Suprapubic skin (tissue), 4 donors: Measurements from ENCODE around the gene ARHGAP40. TPM values are rescaled to one million over a fixed set of nuclear protein-coding genes. Genes with fewer than 3 reads are reported as not detected.

Experiments used
- DNase-seq, 2 donors: peaks; one replicate each; pipeline ENCODE4 v3.0.0-alpha.2; 2019; ENCODE audit warnings: low spot score in 2 of 2
- H3K27ac ChIP-seq: fragments of 200-600 bp; sonication (generic); one replicate; pipeline ENCODE4 v1.5.1; 2019
- H3K27me3 ChIP-seq: fragments of 200-600 bp; sonication (generic); one replicate; pipeline ENCODE4 v1.5.1; 2019
- H3K36me3 ChIP-seq: fragments of 200-600 bp; sonication (generic); one replicate; pipeline ENCODE4 v1.5.1; 2019
- H3K4me1 ChIP-seq: fragments of 200-600 bp; sonication (generic); one replicate; pipeline ENCODE4 v1.5.1; 2019
- H3K4me3 ChIP-seq: fragments of 200-600 bp; sonication (generic); one replicate; pipeline ENCODE4 v1.5.1; 2019; ENCODE audit warnings: mild to moderate bottlenecking
- H3K9me3 ChIP-seq: fragments of 200-600 bp; sonication (generic); one replicate; pipeline ENCODE4 v1.5.1; 2019
- EP300 ChIP-seq: sonication (generic); formaldehyde crosslinking; IDR thresholded peaks from one replicate; pipeline ENCODE4 v1.6.1; 2017; ENCODE audit warnings: antibody characterized with exemption
- POLR2A ChIP-seq, 2 donors: fragments of 450-650 bp; IDR thresholded peaks; one replicate each; pipeline ENCODE4 v1.6.1; 2017; ENCODE audit warnings: antibody characterized with exemption in 2 of 2, mild to moderate bottlenecking in 2 of 2, moderate library complexity in 2 of 2
- POLR2AphosphoS5 ChIP-seq, 3 donors: sonication (generic); formaldehyde crosslinking; IDR thresholded peaks; one replicate each; pipeline ENCODE4 v1.6.1; 2017; ENCODE audit warnings: antibody characterized with exemption in 3 of 3
- WGBS: methylation state at CpG from one replicate; pipeline ENCODE4 v1.1.5; 2018; 5-methylcytosine and 5-hydroxymethylcytosine counted together
- total RNA-seq, 4 donors: library from RNA; depleted of rRNA; stranded (reverse); fragments of >200 nt; gene quantifications; one replicate each; pipeline ENCODE4 v1.1.0, GENCODE V29; 2016
- TF ChIP-seq, protein P1 (sequence below), 2 donors: fragments of 200-600 bp in 1 of 2; fragments of 450-650 bp in 1 of 2; sonication (generic) in 1 of 2; IDR thresholded peaks; one replicate each; pipeline ENCODE4 v1.5.1; 2016 to 2019; ENCODE audit warnings: antibody characterized with exemption in 2 of 2, mild to moderate bottlenecking in 1 of 2, moderate library complexity in 1 of 2

Gene ARHGAP40
- total RNA-seq, 4 donors from 2014 or later = 30.2 to 139 (median 74.5) TPM

DNA sequence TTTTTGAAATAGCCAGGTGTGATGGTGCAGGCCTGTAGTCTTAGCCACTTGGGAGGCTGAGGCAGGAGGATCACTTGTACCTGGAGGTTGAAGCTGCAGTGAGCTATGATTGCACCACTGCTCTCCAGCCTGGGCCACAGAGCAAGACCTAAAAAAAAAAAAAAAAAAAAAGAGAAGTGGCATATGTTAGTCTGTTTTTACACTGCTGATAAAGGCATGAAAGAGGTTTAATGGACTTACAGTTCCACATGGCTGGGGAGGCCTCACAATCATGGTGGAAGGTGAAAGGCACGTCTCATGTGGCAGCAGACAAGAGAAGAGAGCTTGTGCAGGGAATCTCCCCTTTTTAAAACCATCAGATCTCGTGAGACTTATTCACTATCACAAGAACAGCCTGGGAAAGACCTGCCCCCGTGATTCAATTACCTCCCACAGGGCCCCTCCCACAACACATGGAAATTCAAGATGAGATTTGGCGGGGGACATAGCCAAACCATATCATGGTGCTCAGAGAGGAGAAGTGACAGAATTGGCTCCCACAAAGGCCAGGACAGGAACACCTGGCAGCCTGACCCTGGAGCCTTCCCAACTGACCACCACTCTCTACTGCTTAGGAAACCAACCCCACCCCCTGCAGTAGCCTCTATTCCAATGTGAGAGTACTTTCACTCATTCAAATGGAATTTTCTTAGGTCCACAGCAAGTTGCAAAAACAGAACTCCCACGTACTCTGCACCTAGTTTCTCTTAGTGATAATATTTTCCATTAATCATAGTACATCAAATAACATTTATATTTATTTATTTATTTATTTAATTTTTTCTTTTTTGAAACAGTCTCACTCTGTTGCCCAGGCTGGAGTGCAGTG, 29.8 kb downstream of the ARHGAP40 start:
- Histone ChIP-seq H3K4me3 (no peak overlapping the region), H3K36me3 (no peaks in the 10 kb centered on the region), H3K27ac (no peak overlapping the region), H3K9me3 (no peaks in the 10 kb centered on the region), H3K27me3 (peaks cover 21% of the 10 kb centered on the region), H3K4me1 (peaks cover 3% of the 10 kb centered on the region)
- no peak for DNase-seq
- TF ChIP-seq, protein P1, sequence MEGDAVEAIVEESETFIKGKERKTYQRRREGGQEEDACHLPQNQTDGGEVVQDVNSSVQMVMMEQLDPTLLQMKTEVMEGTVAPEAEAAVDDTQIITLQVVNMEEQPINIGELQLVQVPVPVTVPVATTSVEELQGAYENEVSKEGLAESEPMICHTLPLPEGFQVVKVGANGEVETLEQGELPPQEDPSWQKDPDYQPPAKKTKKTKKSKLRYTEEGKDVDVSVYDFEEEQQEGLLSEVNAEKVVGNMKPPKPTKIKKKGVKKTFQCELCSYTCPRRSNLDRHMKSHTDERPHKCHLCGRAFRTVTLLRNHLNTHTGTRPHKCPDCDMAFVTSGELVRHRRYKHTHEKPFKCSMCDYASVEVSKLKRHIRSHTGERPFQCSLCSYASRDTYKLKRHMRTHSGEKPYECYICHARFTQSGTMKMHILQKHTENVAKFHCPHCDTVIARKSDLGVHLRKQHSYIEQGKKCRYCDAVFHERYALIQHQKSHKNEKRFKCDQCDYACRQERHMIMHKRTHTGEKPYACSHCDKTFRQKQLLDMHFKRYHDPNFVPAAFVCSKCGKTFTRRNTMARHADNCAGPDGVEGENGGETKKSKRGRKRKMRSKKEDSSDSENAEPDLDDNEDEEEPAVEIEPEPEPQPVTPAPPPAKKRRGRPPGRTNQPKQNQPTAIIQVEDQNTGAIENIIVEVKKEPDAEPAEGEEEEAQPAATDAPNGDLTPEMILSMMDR (IDR thresholded peaks at IDR 0.05) = no peak
- no peak for TF ChIP-seq POLR2A (IDR thresholded peaks at IDR 0.05)
- TF ChIP-seq EP300 = no peak
- TF ChIP-seq POLR2AphosphoS5 (IDR thresholded peaks at IDR 0.05) = no peak
- WGBS = 64% methylated on average over 5 of the region's 5 CpGs

DNA sequence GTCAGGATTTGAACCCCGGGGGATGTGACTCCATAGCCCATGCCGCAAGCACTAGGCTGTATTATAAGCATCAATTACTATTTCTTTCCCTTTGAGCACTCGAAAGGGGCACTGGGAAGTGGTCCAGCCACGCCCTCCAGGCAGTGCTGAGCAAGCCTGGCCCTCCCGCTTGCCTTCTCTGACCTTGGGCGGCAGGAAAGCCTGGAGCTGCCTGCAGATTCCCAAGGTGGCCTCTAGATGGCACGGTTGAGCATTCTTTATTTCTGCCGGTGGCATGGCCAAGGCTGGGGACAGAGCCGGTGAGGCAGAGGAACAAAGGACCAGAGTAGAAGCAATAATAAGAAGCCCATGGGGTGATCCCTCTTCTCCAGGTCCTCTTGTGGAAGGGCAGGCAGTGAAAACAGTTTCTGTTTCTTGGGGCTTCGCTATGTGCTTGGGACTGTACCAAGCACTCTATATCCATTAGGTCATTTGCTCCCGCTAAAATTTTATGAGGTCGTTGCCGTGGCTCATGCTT, 32.0 kb downstream of the ARHGAP40 start:
- no peaks in the 10 kb centered on the region for H3K36me3 ChIP-seq
- no peak overlapping the region for H3K27ac ChIP-seq
- H3K9me3 ChIP-seq = no peaks in the 10 kb centered on the region
- TF ChIP-seq EP300 (no peak), POLR2A (IDR thresholded peaks at IDR 0.05) (no peak)
- TF ChIP-seq, protein P1 (IDR thresholded peaks at IDR 0.05) = peak; percentile 22 to 92
- WGBS = 32% methylated on average over 13 of the region's 13 CpGs
- no peak for DNase-seq
- H3K4me3 ChIP-seq = no peak overlapping the region
- H3K27me3 ChIP-seq = peaks cover 21% of the 10 kb centered on the region
- H3K4me1 ChIP-seq = peaks cover 3% of the 10 kb centered on the region

DNA sequence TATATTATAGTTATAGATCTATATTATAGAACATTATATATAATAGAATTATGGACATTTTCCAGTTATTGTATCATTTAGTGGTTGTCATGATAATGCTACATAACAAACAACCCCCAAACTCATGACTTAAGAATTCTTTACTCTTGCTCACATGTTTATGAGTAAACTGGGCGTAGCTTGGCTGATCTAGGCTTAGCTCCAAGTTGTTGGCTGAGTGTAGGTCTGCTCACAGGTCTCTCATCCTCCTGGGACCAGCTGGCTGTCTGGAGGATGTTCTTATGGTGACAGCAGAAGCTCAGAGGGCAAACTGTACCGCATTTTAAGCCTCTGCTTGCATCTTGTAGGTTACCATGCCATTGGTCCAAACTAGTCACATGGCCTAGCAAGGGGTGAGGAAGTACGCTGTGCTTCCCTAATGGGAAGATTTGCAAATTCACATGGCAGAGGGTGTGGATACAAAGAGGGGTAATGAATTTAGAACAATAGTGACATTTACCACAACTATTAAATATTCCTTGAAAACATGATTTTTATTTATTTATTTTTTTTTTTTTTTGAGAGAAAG, 34.2 kb downstream of the ARHGAP40 start:
- Histone ChIP-seq H3K27ac (no peak overlapping the region), H3K27me3 (peaks cover 20% of the 10 kb centered on the region), H3K36me3 (no peaks in the 10 kb centered on the region), H3K9me3 (no peaks in the 10 kb centered on the region), H3K4me1 (peaks cover 3% of the 10 kb centered on the region), H3K4me3 (no peak overlapping the region)
- no peak for TF ChIP-seq POLR2AphosphoS5 (IDR thresholded peaks at IDR 0.05)
- no peak for TF ChIP-seq POLR2A (IDR thresholded peaks at IDR 0.05)
- TF ChIP-seq EP300 = no peak
- TF ChIP-seq, protein P1 (IDR thresholded peaks at IDR 0.05) = no peak
- DNase-seq = no peak
- WGBS = 31% methylated on average over 3 of the region's 3 CpGs

DNA sequence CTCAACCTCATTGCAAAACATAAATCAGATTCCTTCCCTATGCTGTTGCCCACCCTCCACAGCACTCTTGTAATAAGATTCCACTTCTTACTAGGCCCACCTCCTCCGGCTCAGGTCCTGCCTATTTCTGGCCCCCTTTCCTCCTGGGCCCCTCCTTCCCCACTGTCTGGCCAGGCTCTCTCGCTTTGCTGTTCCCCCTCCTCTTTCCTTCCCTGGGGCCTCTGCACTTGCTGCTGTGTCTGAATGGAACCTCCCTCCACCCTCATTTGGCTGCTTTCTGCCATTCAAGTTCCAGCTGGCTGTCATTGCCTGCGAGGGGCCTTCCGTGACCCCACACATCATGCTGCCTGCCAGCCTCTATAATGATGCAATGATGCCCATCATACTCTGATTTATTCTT, 38.9 kb downstream of the ARHGAP40 start:
- H3K27me3 ChIP-seq = peaks cover 33% of the 10 kb centered on the region
- no peak overlapping the region for H3K27ac ChIP-seq
- no peak overlapping the region for H3K4me3 ChIP-seq
- H3K36me3 ChIP-seq = no peaks in the 10 kb centered on the region
- DNase-seq = no peak
- WGBS = 28% methylated on average over 4 of the region's 4 CpGs
- no peak for TF ChIP-seq POLR2AphosphoS5 (IDR thresholded peaks at IDR 0.05)
- TF ChIP-seq, protein P1 (IDR thresholded peaks at IDR 0.05) = no peak
- TF ChIP-seq EP300 = no peak
- TF ChIP-seq POLR2A (IDR thresholded peaks at IDR 0.05) = no peak
- H3K9me3 ChIP-seq = no peaks in the 10 kb centered on the region
- no peaks in the 10 kb centered on the region for H3K4me1 ChIP-seq

DNA sequence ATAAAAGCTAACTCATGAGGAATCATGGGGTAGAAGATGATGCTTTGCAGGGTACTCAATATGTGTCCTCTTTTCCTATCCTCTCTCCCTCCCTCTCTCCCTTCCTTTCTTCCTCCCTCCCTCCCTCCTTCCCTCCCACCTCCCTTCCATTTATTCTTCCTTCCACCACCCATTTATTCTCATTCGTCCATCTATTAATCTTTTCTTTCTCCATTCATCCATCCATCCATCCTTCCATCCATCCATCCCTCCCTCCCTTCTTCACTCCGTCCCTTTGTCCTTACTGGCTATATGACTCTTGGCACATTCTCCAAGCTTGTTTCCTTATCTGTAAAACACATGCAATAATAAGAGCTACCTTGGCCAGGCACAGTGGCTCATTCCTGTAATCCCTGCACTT, 40.9 kb downstream of the ARHGAP40 start:
- H3K27me3 ChIP-seq = peaks cover 52% of the 10 kb centered on the region
- no peaks in the 10 kb centered on the region for H3K36me3 ChIP-seq
- WGBS = 85% methylated on average over 2 of the region's 2 CpGs
- peaks cover 8% of the 10 kb centered on the region for H3K4me1 ChIP-seq
- no peaks in the 10 kb centered on the region for H3K9me3 ChIP-seq
- DNase-seq = no peak
- TF ChIP-seq, protein P1 (IDR thresholded peaks at IDR 0.05) = no peak
- no peak for TF ChIP-seq EP300
- TF ChIP-seq POLR2A (IDR thresholded peaks at IDR 0.05) = no peak
- TF ChIP-seq POLR2AphosphoS5 (IDR thresholded peaks at IDR 0.05) = no peak
- no peak overlapping the region for H3K4me3 ChIP-seq
- H3K27ac ChIP-seq = no peak overlapping the region
